SH-SY5Y (cell line): ENCODE results near the gene ASPG.

Experiments
- GATA2 ChIP-seq: IDR thresholded peaks from 2 replicates; pipeline ENCODE4 v1.6.1; 2011; ENCODE audit warnings: mild to moderate bottlenecking, low read depth, low read length
- GATA3 ChIP-seq: IDR thresholded peaks from 2 replicates; pipeline ENCODE4 v1.6.1; 2011; ENCODE audit warnings: low read depth, mild to moderate bottlenecking, low read length, moderate library complexity

ASPG gene

GRCh38 chr14:104102282-104102914, 16.9 kb downstream of the ASPG start:
- TF ChIP-seq GATA3 (no peak), GATA2 (no peak)

- TF ChIP-seq GATA2 (no peak), GATA3 (no peak)
Observed at GRCh38 chr14:104103061-104103445, 17.6 kb downstream of the ASPG start.

GRCh38 chr14:104103446-104104075, 18.1 kb downstream of the ASPG start:
- TF ChIP-seq GATA3 (no peak), GATA2 (no peak)

GRCh38 chr14:104104076-104104901, 18.8 kb downstream of the ASPG start:
- TF ChIP-seq GATA2, result no peak

- TF ChIP-seq GATA2 (no peak), GATA3 (no peak)
Observed at GRCh38 chr14:104105071-104105821, 19.7 kb downstream of the ASPG start.

- TF ChIP-seq GATA2, result no peak
- no peak for TF ChIP-seq GATA3
Observed at GRCh38 chr14:104105822-104106470, 20.4 kb downstream of the ASPG start.

GRCh38 chr14:104106471-104106991, 21.0 kb downstream of the ASPG start:
- TF ChIP-seq GATA2 (no peak), GATA3 (no peak)

- TF ChIP-seq GATA3 (no peak), GATA2 (no peak)
Observed at GRCh38 chr14:104107101-104107581, 21.6 kb downstream of the ASPG start.

GRCh38 chr14:104107611-104108569, 22.4 kb downstream of the ASPG start:
- TF ChIP-seq GATA2, result no peak
- TF ChIP-seq GATA3, result no peak

GRCh38 chr14:104108570-104109541, 23.4 kb downstream of the ASPG start:
- no peak for TF ChIP-seq GATA3
- TF ChIP-seq GATA2, result no peak

- TF ChIP-seq GATA3 (no peak), GATA2 (no peak)
Observed at GRCh38 chr14:104109731-104110361, 24.3 kb downstream of the ASPG start.
